IPS-18c (cell line): Measurements from ENCODE around the gene RSPO4.

Source experiments
- H3K4me3 ChIP-seq: 2 replicates; pipeline ENCODE4 v1.7.0; 2013; ENCODE audit warnings: low read depth, mild to moderate bottlenecking, low read length, moderate library complexity; ENCODE audit not compliant: insufficient read depth
- H3K9me3 ChIP-seq: one replicate; pipeline ENCODE4 v1.6.1; 2013; ENCODE audit warnings: mild to moderate bottlenecking, low read length, moderate library complexity; ENCODE audit not compliant: control insufficient read depth, insufficient read depth

Gene RSPO4

DNA sequence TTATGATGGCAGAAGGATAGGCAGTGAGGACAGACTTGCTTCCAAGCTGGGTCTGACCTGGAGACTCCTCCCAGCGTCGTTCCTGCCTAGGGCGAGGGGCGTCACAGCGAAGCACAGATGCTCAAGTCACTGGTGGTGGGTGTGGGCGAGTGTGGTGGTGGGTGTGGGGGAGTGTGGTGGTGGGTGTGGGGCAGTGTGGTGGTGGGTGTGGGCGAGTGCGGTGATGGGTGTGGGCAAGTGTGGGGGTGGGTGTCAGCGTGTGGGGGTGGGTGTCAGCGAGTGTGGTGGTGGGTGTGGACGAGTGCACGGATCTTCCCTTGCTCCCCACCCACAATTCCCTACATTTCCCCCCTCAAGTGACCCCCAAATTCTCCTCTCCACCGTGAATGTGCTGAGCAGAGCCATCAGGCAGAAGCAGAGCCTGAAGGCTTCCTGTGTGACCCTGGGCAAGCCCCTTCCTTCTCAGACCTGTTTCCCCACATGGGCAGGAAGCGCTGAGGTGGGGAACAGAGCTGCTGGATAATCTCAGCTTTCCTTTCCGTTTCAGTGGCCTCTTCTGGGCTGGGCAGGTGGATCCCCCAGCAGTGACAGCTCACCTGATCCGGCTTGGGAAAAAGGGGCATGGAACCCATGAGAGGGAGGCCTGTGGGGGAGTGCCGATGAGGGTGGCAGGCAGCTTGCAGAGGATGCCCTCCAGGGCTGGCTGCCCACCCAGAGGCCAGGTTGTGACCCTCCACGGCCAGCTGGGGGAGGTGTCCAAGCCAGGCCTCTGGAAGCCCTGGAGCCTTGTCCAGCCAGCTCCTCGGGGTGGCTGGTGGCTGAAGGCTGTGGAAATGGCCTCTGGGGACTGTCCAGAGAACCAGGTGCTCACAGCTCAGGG, 42.9 kb downstream of the RSPO4 start:
- H3K9me3 ChIP-seq: no peaks in the 10 kb centered on the region
- no peak overlapping the region for H3K4me3 ChIP-seq

GRCh38 chr20:957544-957943, 44.6 kb downstream of the RSPO4 start:
- Histone ChIP-seq H3K4me3 (no peak overlapping the region), H3K9me3 (no peaks in the 10 kb centered on the region)

- Histone ChIP-seq H3K9me3 (no peaks in the 10 kb centered on the region), H3K4me3 (no peak overlapping the region)
Measured at GRCh38 chr20:956330-956951, 45.7 kb downstream of the RSPO4 start.

DNA sequence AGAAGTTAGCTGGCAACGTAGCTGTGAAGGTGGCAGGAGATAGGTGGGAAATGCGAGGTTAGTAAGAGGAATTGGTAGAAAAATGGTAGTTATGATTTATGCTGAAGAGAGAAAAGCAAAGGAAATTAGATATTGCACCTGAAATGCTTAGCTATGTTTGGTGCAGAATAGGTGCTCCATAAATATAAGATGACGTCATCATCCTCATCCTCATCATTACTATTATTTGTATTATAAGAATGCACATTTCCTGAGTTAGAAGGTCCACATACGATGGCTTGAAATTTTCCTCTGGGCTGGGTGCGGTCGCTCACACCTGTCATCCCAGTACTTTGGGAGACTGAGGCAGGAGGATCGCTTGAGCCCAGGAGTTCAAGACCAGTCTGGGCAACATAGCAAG, 46.5 kb downstream of the RSPO4 start:
- H3K4me3 ChIP-seq: no peak overlapping the region
- no peaks in the 10 kb centered on the region for H3K9me3 ChIP-seq

- Histone ChIP-seq H3K4me3 (no peak overlapping the region), H3K9me3 (no peaks in the 10 kb centered on the region)
Measured at GRCh38 chr20:955111-955510, 47.0 kb downstream of the RSPO4 start.

DNA sequence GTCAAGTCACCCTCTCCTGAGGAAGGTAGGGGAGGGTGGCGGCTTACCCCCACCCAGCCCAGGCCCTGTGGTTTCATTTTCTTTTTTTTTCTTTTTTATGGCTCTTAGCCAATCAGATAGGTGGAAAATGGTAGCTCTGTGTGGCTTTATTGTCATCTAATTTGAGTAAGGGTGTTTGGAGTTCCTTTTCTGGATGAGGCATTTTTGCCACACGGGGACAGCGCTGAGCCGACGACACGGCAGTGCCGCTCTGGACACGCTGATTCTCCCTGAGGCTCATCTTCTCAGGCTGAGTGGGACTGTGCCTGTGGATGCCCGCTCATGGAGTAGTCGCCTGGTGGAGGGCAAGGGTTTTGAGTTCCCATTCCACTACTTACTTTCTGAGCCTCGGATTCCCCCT, 48.4 kb downstream of the RSPO4 start:
- no peaks in the 10 kb centered on the region for H3K9me3 ChIP-seq
- no peak overlapping the region for H3K4me3 ChIP-seq

DNA sequence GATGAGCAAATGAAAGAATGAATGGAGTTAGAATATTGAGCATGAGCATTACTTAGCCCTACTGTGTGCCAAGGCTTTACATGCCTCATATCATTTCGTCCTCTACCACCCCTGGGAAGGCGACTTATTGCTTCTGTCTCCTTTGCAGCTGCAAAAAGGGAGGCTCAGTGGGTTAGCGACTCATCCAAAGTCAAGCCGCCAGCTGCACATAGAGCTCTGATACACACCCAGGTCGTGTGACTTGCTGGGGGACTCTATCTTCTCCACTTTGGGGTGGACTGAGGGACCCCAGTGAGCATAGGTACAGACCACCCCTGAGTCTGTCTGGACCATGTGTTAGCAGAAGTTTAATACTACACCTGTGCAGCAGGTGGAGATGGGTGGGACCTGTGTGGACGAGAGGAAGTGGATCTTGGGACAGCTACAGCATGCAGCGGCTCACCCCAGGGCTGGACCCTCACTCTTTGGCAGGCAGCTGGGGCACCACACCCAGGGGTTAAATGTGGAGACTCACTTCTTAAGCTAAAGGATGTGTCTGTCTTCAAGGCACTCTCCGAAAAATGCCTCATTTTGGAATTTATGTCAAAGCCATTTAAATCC, 49.8 kb downstream of the RSPO4 start:
- Histone ChIP-seq H3K9me3 (no peaks in the 10 kb centered on the region), H3K4me3 (no peak overlapping the region)

DNA sequence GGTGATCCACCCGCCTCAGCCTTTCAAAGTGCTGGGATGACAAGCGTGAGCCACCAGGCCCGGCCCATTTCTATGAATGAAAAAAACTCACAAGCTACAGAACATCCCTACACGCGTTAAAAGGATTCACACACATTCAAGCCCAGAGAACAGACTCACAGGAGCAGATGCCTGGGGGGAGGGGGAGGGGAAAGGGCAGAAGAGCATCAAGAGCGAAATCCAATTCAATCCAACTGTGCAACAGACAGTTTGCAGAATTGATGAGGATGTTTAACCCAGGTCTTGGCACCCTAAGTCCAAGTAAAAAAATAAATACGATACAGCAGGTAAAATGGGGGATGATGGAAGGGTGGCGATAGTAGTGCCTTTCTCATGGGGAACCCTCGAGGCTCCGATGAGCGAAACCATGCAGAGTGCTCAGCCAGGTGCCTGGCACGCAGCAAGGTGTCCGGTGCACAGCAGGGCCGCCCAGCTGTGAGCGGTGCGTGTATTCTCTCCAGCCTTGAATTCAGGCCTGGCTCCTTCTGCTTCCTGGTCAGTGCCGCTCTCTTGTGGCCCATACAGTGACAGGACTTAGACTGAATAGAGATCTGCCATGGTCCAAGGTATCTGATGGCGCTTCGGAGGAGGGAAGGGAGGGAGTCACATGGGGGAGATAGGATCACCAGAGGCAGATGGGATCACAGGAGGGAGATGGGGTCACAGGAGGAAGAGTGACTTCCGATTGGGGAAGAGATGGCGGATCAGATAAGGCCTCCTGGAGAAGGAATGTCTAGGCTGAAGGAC, 50.5 kb downstream of the RSPO4 start:
- Histone ChIP-seq H3K4me3 (no peak overlapping the region), H3K9me3 (no peaks in the 10 kb centered on the region)

- Histone ChIP-seq H3K4me3 (no peak overlapping the region), H3K9me3 (no peaks in the 10 kb centered on the region)
Measured at GRCh38 chr20:949717-950116, 52.4 kb downstream of the RSPO4 start.

DNA sequence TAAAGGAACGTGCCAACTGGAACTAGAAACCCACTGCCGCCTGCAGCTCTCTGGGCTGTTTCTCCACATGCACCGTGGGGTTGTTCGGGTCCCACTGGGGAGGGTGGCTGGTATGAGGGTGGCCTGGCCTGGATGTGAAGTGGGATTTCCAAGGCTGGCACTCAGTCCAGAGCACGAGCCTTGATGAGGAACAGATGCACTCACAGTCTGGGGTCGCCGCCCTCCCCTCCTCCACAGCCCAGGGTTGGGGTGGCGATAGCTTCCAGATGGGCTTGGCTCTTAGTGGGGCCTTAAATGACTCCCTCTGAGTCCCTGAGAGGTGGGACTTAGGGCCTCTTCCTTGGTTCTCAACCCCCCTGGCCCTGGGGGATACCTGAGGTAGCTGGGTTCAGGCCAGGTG, 55.3 kb downstream of the RSPO4 start:
- no peaks in the 10 kb centered on the region for H3K9me3 ChIP-seq
- H3K4me3 ChIP-seq: no peak overlapping the region

DNA sequence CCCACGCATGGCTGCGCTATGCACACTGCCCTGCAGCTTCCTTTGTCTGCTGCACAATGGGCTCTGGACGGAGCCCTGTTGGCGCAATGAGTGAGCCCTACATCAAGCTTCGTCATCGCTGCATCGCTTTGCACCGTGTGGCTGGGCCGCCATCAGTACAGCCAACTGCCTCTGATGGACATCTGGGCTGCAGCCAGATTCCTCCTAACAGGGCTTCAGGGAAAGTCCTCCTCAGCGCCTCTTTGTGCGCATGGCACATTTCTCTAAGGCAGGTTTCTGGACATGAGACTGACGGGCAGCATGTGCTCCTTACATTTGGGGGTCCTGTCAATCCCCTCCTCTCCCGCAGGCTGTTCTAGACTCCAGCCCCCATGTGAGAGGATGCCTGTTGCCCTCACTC, 56.3 kb downstream of the RSPO4 start:
- Histone ChIP-seq H3K9me3 (no peaks in the 10 kb centered on the region), H3K4me3 (no peak overlapping the region)

GRCh38 chr20:944774-945410, 57.2 kb downstream of the RSPO4 start:
- no peaks in the 10 kb centered on the region for H3K9me3 ChIP-seq
- H3K4me3 ChIP-seq: no peak overlapping the region

- Histone ChIP-seq H3K4me3 (no peak overlapping the region), H3K9me3 (no peaks in the 10 kb centered on the region)
Measured at GRCh38 chr20:944148-944547, 58.0 kb downstream of the RSPO4 start.

DNA sequence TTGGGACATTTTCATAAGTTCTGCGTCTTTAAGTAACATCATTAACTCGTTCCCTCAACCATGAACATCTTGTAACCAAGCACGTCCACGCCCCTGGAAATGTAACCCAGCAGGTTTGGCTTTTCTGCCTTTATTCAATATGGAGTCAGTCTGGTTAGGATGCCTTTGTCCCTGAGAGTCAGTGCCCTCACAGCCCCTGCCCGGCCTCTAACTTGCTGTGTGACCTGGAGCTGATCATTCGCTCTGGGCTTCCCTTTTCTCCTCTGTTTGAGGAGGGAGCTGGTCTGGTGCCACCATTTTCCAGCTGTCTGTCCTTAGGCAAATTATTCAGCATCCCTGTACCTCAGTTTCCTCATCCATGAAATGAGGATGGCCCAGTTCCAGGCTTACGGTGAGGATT, 59.5 kb downstream of the RSPO4 start:
- Histone ChIP-seq H3K4me3 (no peak overlapping the region), H3K9me3 (no peaks in the 10 kb centered on the region)

DNA sequence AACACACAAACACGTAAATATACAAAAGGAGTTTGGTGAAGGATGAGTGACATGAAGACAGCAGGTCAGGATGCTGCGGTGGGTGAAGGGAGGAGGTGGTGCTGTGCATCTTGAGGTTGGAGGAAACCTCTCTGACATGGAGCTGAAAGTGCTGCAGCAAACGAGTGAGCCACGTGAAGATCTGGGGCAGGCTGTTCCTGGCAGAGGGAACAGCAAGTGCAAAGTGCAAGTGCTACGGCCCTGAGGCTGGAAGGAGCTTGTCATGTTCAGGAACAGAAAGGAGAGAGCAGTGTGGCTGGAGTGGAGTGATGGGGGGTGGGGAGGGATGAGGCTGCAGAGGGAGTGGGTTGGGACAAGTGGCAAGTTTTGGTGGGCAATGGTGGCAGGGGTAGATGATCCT, 61.2 kb downstream of the RSPO4 start:
- Histone ChIP-seq H3K9me3 (no peaks in the 10 kb centered on the region), H3K4me3 (no peak overlapping the region)

- Histone ChIP-seq H3K9me3 (no peaks in the 10 kb centered on the region), H3K4me3 (no peak overlapping the region)
Measured at GRCh38 chr20:939606-940005, 62.5 kb downstream of the RSPO4 start.

DNA sequence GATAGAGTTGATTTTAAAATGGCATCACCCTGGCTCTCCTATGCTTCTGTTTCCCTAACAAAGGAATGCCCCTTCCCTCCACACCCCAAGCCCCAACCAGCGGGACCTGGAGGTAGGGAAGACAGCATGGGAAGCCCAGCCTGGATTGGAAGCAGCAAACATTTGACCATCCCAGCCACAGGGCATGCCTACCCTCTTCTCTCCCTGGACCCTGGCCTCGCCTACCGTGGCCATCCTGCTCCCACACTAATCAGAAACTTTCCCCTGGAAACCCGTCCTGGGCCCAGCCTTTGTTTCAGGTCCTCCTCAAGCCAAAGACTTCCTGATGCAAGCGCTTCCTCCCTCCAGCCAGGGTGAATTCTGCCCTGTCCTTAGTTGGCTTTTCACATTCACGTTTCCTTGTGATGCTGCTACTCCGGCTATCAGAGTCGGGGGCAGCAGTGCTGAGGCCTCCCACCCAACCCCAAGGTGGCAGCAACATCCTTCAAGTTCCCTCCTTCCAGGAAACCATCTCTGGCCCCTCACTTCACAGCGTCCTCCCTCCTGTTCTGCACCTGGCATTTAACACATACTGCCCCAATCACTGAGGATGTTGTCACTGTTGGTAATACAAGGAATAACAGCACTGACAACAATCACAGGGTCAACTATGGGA, 67.8 kb downstream of the RSPO4 start:
- Histone ChIP-seq H3K9me3 (peaks cover 6% of the 10 kb centered on the region), H3K4me3 (no peak overlapping the region)
